Suprapubic skin (tissue), 4 donors: ENCODE data around the gene CACNA2D4. TPM values are rescaled to one million over a fixed set of nuclear protein-coding genes. Genes with fewer than 3 reads are reported as not detected.

Experiments used
- DNase-seq, 2 donors: peaks; one replicate each; pipeline ENCODE4 v3.0.0-alpha.2; 2019; ENCODE audit warnings: low spot score in 2 of 2
- H3K27ac ChIP-seq: fragments of 200-600 bp; sonication (generic); one replicate; pipeline ENCODE4 v1.5.1; 2019
- H3K27me3 ChIP-seq: fragments of 200-600 bp; sonication (generic); one replicate; pipeline ENCODE4 v1.5.1; 2019
- H3K36me3 ChIP-seq: fragments of 200-600 bp; sonication (generic); one replicate; pipeline ENCODE4 v1.5.1; 2019
- H3K4me1 ChIP-seq: fragments of 200-600 bp; sonication (generic); one replicate; pipeline ENCODE4 v1.5.1; 2019
- H3K4me3 ChIP-seq: fragments of 200-600 bp; sonication (generic); one replicate; pipeline ENCODE4 v1.5.1; 2019; ENCODE audit warnings: mild to moderate bottlenecking
- H3K9me3 ChIP-seq: fragments of 200-600 bp; sonication (generic); one replicate; pipeline ENCODE4 v1.5.1; 2019
- CTCF ChIP-seq, 2 donors: fragments of 200-600 bp in 1 of 2; fragments of 450-650 bp in 1 of 2; sonication (generic) in 1 of 2; IDR thresholded peaks; one replicate each; pipeline ENCODE4 v1.5.1; 2016 to 2019; ENCODE audit warnings: antibody characterized with exemption in 2 of 2, mild to moderate bottlenecking in 1 of 2, moderate library complexity in 1 of 2
- EP300 ChIP-seq: sonication (generic); formaldehyde crosslinking; IDR thresholded peaks from one replicate; pipeline ENCODE4 v1.6.1; 2017; ENCODE audit warnings: antibody characterized with exemption
- POLR2A ChIP-seq, 2 donors: fragments of 450-650 bp; IDR thresholded peaks; one replicate each; pipeline ENCODE4 v1.6.1; 2017; ENCODE audit warnings: antibody characterized with exemption in 2 of 2, mild to moderate bottlenecking in 2 of 2, moderate library complexity in 2 of 2
- POLR2AphosphoS5 ChIP-seq, 3 donors: sonication (generic); formaldehyde crosslinking; IDR thresholded peaks; one replicate each; pipeline ENCODE4 v1.6.1; 2017; ENCODE audit warnings: antibody characterized with exemption in 3 of 3
- WGBS: methylation state at CpG from one replicate; pipeline ENCODE4 v1.1.5; 2018; 5-methylcytosine and 5-hydroxymethylcytosine counted together
- total RNA-seq, 4 donors: library from RNA; depleted of rRNA; stranded (reverse); fragments of >200 nt; gene quantifications; one replicate each; pipeline ENCODE4 v1.1.0, GENCODE V29; 2016

CACNA2D4 gene
- total RNA-seq, 4 donors from 2014 or later: 0.56 to 1.5 (median 0.97) TPM

- Histone ChIP-seq H3K9me3 (no peaks in the 10 kb centered on the region), H3K27me3 (peaks cover 10% of the 10 kb centered on the region), H3K36me3 (no peaks in the 10 kb centered on the region), H3K27ac (no peak overlapping the region), H3K4me1 (no peaks in the 10 kb centered on the region), H3K4me3 (no peak overlapping the region)
- no peak for TF ChIP-seq CTCF (IDR thresholded peaks at IDR 0.05)
- TF ChIP-seq EP300: no peak
- TF ChIP-seq POLR2A (IDR thresholded peaks at IDR 0.05): no peak
- TF ChIP-seq POLR2AphosphoS5 (IDR thresholded peaks at IDR 0.05): no peak
- DNase-seq: peak in 1 of 2 donors; percentile 73
- WGBS: 80% methylated on average over 10 of the region's 19 CpGs
These were observed 35.5 kb downstream of the CACNA2D4 start for GRCh38 chr12:1882850-1883470.

GRCh38 chr12:1882405-1882804 is 36.0 kb downstream of the CACNA2D4 start:
- no peaks in the 10 kb centered on the region for H3K9me3 ChIP-seq
- peaks cover 11% of the 10 kb centered on the region for H3K27me3 ChIP-seq
- TF ChIP-seq CTCF (IDR thresholded peaks at IDR 0.05) (no peak), EP300 (no peak), POLR2A (IDR thresholded peaks at IDR 0.05) (no peak)
- no peak overlapping the region for H3K27ac ChIP-seq
- no peaks in the 10 kb centered on the region for H3K4me1 ChIP-seq
- WGBS: 86% methylated on average over 8 of the region's 8 CpGs
- no peaks in the 10 kb centered on the region for H3K36me3 ChIP-seq
- H3K4me3 ChIP-seq: no peak overlapping the region
- no peak for DNase-seq

GRCh38 chr12:1881936-1882335 is 36.5 kb downstream of the CACNA2D4 start:
- no peak overlapping the region for H3K27ac ChIP-seq
- DNase-seq: no peak
- TF ChIP-seq EP300: no peak
- no peak for TF ChIP-seq POLR2A (IDR thresholded peaks at IDR 0.05)
- TF ChIP-seq POLR2AphosphoS5 (IDR thresholded peaks at IDR 0.05): no peak
- TF ChIP-seq CTCF (IDR thresholded peaks at IDR 0.05): no peak
- H3K9me3 ChIP-seq: no peaks in the 10 kb centered on the region
- H3K4me1 ChIP-seq: no peaks in the 10 kb centered on the region
- H3K27me3 ChIP-seq: peaks cover 11% of the 10 kb centered on the region
- H3K36me3 ChIP-seq: no peaks in the 10 kb centered on the region
- 70% methylated on average over 1 of the region's 3 CpGs for WGBS
- no peak overlapping the region for H3K4me3 ChIP-seq

- Histone ChIP-seq H3K27me3 (peaks cover 15% of the 10 kb centered on the region), H3K4me3 (no peak overlapping the region), H3K36me3 (no peaks in the 10 kb centered on the region), H3K4me1 (no peaks in the 10 kb centered on the region), H3K27ac (no peak overlapping the region), H3K9me3 (no peaks in the 10 kb centered on the region)
- TF ChIP-seq POLR2AphosphoS5 (IDR thresholded peaks at IDR 0.05) (no peak), CTCF (IDR thresholded peaks at IDR 0.05) (no peak), EP300 (no peak), POLR2A (IDR thresholded peaks at IDR 0.05) (no peak)
- 86% methylated on average over 7 of the region's 8 CpGs for WGBS
- no peak for DNase-seq
These were observed 37.2 kb downstream of the CACNA2D4 start for GRCh38 chr12:1881301-1881700.

GRCh38 chr12:1880876-1881275 is 37.6 kb downstream of the CACNA2D4 start:
- Histone ChIP-seq H3K4me3 (no peak overlapping the region), H3K27me3 (peaks cover 19% of the 10 kb centered on the region), H3K27ac (no peak overlapping the region), H3K36me3 (no peaks in the 10 kb centered on the region), H3K9me3 (no peaks in the 10 kb centered on the region), H3K4me1 (no peaks in the 10 kb centered on the region)
- TF ChIP-seq CTCF (IDR thresholded peaks at IDR 0.05) (no peak), EP300 (no peak), POLR2A (IDR thresholded peaks at IDR 0.05) (no peak), POLR2AphosphoS5 (IDR thresholded peaks at IDR 0.05) (no peak)
- DNase-seq: no peak
- 90% methylated on average over 7 of the region's 7 CpGs for WGBS
